ENCODE measurements around the gene FARP2.
"Not testable (repeated sequence)": the region's sequence is repeated elsewhere in the genome, so short reads cannot be mapped to it uniquely, and the experiment has no call there.

DNA sequence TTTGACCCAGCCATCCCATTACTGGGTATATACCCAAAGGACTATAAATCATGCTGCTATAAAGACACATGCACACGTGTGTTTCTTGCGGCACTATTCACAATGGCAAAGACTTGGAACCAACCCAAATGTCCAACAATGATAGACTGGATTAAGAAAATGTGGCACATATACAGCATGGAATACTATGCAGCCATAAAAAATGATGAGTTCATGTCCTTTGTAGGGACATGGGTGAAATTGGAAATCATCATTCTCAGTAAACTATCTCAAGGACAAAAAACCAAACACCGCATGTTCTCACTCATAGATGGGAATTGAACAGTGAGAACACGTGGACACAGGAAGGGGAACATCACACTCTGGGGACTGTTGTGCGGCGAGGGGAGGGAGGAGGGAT, 40.7 kb downstream of the FARP2 start:
- TF ChIP-seq, protein P1, sequence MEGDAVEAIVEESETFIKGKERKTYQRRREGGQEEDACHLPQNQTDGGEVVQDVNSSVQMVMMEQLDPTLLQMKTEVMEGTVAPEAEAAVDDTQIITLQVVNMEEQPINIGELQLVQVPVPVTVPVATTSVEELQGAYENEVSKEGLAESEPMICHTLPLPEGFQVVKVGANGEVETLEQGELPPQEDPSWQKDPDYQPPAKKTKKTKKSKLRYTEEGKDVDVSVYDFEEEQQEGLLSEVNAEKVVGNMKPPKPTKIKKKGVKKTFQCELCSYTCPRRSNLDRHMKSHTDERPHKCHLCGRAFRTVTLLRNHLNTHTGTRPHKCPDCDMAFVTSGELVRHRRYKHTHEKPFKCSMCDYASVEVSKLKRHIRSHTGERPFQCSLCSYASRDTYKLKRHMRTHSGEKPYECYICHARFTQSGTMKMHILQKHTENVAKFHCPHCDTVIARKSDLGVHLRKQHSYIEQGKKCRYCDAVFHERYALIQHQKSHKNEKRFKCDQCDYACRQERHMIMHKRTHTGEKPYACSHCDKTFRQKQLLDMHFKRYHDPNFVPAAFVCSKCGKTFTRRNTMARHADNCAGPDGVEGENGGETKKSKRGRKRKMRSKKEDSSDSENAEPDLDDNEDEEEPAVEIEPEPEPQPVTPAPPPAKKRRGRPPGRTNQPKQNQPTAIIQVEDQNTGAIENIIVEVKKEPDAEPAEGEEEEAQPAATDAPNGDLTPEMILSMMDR (IDR thresholded peaks at IDR 0.05 in 2 of 3, conservative IDR thresholded peaks at IDR 0.05 in 1 of 3; ENCODE audit: borderline replicate concordance in 1 of 3, insufficient read depth in 1 of 3, low read depth in 2 of 3, low read length in 2 of 3) = not testable (repeated sequence)
- TF ChIP-seq POLR2A (IDR thresholded peaks at IDR 0.05; ENCODE audit: borderline replicate concordance, extremely low read depth, insufficient read depth, insufficient read length); POLR2AphosphoS5 (IDR thresholded peaks at IDR 0.05; ENCODE audit: low read depth, low read length); EZH2phosphoT487 (IDR thresholded peaks at IDR 0.05; ENCODE audit: borderline replicate concordance); EZH2 (IDR thresholded peaks at IDR 0.05); CEBPB (IDR thresholded peaks at IDR 0.05; ENCODE audit: low read depth); ZNF274 (IDR thresholded peaks at IDR 0.05; ENCODE audit: low read depth, low read length): not testable (repeated sequence)
- TF ChIP-seq, protein P2, sequence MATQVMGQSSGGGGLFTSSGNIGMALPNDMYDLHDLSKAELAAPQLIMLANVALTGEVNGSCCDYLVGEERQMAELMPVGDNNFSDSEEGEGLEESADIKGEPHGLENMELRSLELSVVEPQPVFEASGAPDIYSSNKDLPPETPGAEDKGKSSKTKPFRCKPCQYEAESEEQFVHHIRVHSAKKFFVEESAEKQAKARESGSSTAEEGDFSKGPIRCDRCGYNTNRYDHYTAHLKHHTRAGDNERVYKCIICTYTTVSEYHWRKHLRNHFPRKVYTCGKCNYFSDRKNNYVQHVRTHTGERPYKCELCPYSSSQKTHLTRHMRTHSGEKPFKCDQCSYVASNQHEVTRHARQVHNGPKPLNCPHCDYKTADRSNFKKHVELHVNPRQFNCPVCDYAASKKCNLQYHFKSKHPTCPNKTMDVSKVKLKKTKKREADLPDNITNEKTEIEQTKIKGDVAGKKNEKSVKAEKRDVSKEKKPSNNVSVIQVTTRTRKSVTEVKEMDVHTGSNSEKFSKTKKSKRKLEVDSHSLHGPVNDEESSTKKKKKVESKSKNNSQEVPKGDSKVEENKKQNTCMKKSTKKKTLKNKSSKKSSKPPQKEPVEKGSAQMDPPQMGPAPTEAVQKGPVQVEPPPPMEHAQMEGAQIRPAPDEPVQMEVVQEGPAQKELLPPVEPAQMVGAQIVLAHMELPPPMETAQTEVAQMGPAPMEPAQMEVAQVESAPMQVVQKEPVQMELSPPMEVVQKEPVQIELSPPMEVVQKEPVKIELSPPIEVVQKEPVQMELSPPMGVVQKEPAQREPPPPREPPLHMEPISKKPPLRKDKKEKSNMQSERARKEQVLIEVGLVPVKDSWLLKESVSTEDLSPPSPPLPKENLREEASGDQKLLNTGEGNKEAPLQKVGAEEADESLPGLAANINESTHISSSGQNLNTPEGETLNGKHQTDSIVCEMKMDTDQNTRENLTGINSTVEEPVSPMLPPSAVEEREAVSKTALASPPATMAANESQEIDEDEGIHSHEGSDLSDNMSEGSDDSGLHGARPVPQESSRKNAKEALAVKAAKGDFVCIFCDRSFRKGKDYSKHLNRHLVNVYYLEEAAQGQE (IDR thresholded peaks at IDR 0.05; ENCODE audit: low read depth) = not testable (repeated sequence)

Data from HCT116 (cell line).